ENCODE measurements around the gene SCD. TPM values are rescaled to one million over a fixed set of nuclear protein-coding genes. Genes with fewer than 3 reads are reported as not detected.

The SCD gene
- total RNA-seq, 1 experiment from 2014 or later = 449 TPM

DNA sequence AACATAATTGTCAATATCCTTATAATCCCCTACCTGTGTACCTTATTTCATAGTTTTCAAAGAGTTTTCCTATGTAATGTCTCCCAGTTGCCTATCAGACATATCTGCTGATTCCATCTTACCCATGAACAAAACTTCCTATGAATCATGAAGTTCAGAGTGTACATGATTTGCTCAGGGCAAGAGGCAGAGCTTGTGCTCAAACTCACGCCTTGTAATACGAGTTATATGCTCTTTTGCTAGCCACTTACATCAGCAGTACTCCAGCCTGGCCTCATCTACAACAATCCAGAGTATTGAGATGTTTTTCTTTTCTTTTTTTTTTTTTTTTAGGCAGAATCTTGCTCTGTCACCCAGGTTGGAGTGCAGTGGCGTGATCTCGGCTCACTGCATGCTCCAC is 28.8 kb upstream of the SCD start:
- ChIA-PET CTCF (no interaction called here), POLR2A (no interaction called here)
- Histone ChIP-seq H3K9me3 (no peaks in the 10 kb centered on the region), H3K4me1 (no peaks in the 10 kb centered on the region), H3K4me3 (ENCODE audit: low read depth, low read length) (no peak overlapping the region), H3K27me3 (replicated peaks; ENCODE audit: control insufficient read depth, insufficient read depth, low read length) (no peaks in the 10 kb centered on the region), H3K36me3 (ENCODE audit: control insufficient read depth, insufficient read depth, low read length) (no peaks in the 10 kb centered on the region)
- TF ChIP-seq, protein P1, sequence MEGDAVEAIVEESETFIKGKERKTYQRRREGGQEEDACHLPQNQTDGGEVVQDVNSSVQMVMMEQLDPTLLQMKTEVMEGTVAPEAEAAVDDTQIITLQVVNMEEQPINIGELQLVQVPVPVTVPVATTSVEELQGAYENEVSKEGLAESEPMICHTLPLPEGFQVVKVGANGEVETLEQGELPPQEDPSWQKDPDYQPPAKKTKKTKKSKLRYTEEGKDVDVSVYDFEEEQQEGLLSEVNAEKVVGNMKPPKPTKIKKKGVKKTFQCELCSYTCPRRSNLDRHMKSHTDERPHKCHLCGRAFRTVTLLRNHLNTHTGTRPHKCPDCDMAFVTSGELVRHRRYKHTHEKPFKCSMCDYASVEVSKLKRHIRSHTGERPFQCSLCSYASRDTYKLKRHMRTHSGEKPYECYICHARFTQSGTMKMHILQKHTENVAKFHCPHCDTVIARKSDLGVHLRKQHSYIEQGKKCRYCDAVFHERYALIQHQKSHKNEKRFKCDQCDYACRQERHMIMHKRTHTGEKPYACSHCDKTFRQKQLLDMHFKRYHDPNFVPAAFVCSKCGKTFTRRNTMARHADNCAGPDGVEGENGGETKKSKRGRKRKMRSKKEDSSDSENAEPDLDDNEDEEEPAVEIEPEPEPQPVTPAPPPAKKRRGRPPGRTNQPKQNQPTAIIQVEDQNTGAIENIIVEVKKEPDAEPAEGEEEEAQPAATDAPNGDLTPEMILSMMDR (IDR thresholded peaks at IDR 0.05; ENCODE audit: insufficient read depth in 1 of 2, low read depth in 1 of 2, low read length in 1 of 2, severe bottlenecking in 1 of 2, unreplicated experiment in 1 of 2) = no peak
- no TSS peak for BruUV-seq (replicated peaks)
- H3K36me3 Mint-ChIP-seq (ENCODE audit: insufficient read depth, unreplicated experiment) = no peaks in the 10 kb centered on the region
- peaks cover 20% of the 10 kb centered on the region for H3K27me3 Mint-ChIP-seq (ENCODE audit: insufficient read depth, unreplicated experiment)
- H3K9me3 Mint-ChIP-seq (ENCODE audit: unreplicated experiment) = no peaks in the 10 kb centered on the region
- no peak for DNase-seq
- H3K27ac Mint-ChIP-seq (ENCODE audit: unreplicated experiment) = no peak overlapping the region
- H3K4me3 Mint-ChIP-seq (ENCODE audit: unreplicated experiment) = no peak overlapping the region
- H3K4me1 Mint-ChIP-seq (ENCODE audit: low read depth, unreplicated experiment) = no peaks in the 10 kb centered on the region
- intact Hi-C loops (cut with micrococcal nuclease; ENCODE audit: unreplicated experiment) = no loop called here

DNA sequence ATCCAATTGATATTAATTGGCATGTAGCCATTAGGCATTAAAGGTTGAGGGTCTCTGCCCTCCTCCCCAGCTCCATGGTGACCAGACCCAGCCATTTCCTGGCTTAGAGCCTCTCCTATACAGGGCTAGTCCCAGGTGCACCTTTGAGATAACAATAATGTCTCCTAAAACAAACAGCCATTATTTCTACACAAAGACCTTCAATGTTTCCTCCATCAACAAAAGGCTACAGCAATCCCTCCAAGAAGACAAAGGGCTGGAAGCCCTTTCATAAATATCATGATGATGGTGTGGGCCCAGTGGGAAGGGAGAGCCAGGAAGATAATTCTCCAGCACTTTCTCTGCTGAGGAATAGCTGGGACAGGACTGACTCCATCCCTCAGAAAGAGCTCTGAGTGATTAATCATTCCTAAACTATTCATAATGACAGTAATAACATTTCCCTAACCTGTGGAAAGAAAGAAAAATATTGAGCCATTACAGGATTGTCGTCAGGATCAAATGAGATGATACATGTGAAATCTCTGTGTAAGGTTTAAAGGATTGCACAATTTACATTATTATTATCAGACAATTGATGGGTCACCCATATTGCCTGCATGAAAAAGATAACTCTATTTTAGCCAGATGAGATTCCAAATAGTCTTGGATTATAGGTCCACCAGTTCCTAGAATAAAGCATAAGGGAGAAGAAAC is 27.2 kb upstream of the SCD start:
- H3K36me3 ChIP-seq (ENCODE audit: control insufficient read depth, insufficient read depth, low read length) = no peaks in the 10 kb centered on the region
- no peak overlapping the region for H3K4me3 Mint-ChIP-seq (ENCODE audit: unreplicated experiment)
- H3K9me3 Mint-ChIP-seq (ENCODE audit: unreplicated experiment) = no peaks in the 10 kb centered on the region
- H3K27me3 Mint-ChIP-seq (ENCODE audit: insufficient read depth, unreplicated experiment) = peaks cover 20% of the 10 kb centered on the region
- no peaks in the 10 kb centered on the region for H3K27me3 ChIP-seq (replicated peaks; ENCODE audit: control insufficient read depth, insufficient read depth, low read length)
- ChIA-PET CTCF (no interaction called here), POLR2A (no interaction called here)
- BruUV-seq (replicated peaks) = no TSS peak
- TF ChIP-seq, protein P1 (IDR thresholded peaks at IDR 0.05; ENCODE audit: insufficient read depth in 1 of 2, low read depth in 1 of 2, low read length in 1 of 2, severe bottlenecking in 1 of 2, unreplicated experiment in 1 of 2) = no peak
- no peaks in the 10 kb centered on the region for H3K36me3 Mint-ChIP-seq (ENCODE audit: insufficient read depth, unreplicated experiment)
- no peak overlapping the region for H3K4me3 ChIP-seq (ENCODE audit: low read depth, low read length)
- H3K9me3 ChIP-seq = no peaks in the 10 kb centered on the region
- intact Hi-C loops (cut with micrococcal nuclease; ENCODE audit: unreplicated experiment) = no loop called here
- no peaks in the 10 kb centered on the region for H3K4me1 ChIP-seq
- DNase-seq = no peak
- H3K4me1 Mint-ChIP-seq (ENCODE audit: low read depth, unreplicated experiment) = no peaks in the 10 kb centered on the region
- no peak overlapping the region for H3K27ac Mint-ChIP-seq (ENCODE audit: unreplicated experiment)

DNA sequence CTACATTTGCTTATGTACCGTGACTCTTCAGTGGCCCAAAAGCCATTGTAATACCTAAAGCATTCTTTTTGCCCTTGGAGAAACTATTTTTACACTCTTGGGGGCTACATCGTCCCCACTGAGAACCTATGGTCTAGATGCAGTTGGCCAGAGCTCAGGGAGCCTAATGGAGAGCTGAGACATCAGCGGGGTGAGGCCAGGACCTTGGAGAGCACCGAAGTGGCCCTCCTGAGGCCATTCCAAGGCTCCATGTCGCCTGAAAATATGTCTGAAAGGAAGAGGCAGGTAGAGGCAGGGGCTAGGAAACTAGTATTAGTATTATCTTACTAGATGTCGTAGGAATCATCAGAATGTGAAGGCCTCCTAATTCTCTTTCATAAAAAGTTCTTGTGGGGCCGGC is 21.9 kb upstream of the SCD start:
- intact Hi-C loops (cut with micrococcal nuclease; ENCODE audit: unreplicated experiment) = no loop called here
- Histone ChIP-seq H3K9me3 (no peaks in the 10 kb centered on the region), H3K4me3 (ENCODE audit: low read depth, low read length) (no peak overlapping the region), H3K27me3 (replicated peaks; ENCODE audit: control insufficient read depth, insufficient read depth, low read length) (no peaks in the 10 kb centered on the region), H3K36me3 (ENCODE audit: control insufficient read depth, insufficient read depth, low read length) (no peaks in the 10 kb centered on the region), H3K4me1 (no peaks in the 10 kb centered on the region)
- Mint-ChIP-seq H3K4me3 (ENCODE audit: unreplicated experiment) (no peak overlapping the region), H3K36me3 (ENCODE audit: insufficient read depth, unreplicated experiment) (no peaks in the 10 kb centered on the region), H3K9me3 (ENCODE audit: unreplicated experiment) (no peaks in the 10 kb centered on the region), H3K27ac (ENCODE audit: unreplicated experiment) (no peak overlapping the region), H3K4me1 (ENCODE audit: low read depth, unreplicated experiment) (no peaks in the 10 kb centered on the region), H3K27me3 (ENCODE audit: insufficient read depth, unreplicated experiment) (peaks cover 15% of the 10 kb centered on the region)
- ChIA-PET POLR2A (no interaction called here), CTCF (interaction anchor here (1.3 kb wide), 1 partner anchor 35 kb away, joined by 3 read pairs; no protein-coding TSS in a partner anchor)
- peak in 1 of 2 experiments; percentile 64 for DNase-seq
- no TSS peak for BruUV-seq (replicated peaks)
- TF ChIP-seq, protein P1 (IDR thresholded peaks at IDR 0.05; ENCODE audit: insufficient read depth in 1 of 2, low read depth in 1 of 2, low read length in 1 of 2, severe bottlenecking in 1 of 2, unreplicated experiment in 1 of 2) = no peak

Data from Caco-2 (cell line).